HCT116 (cell line): ENCODE measurements around the gene ZNF646.

ENCODE experiments used
- FOSL1 ChIP-seq: IDR thresholded peaks from 2 replicates; pipeline ENCODE4 v1.6.1; 2012; ENCODE audit warnings: low read depth
- POLR2A ChIP-seq: IDR thresholded peaks from 2 replicates; pipeline ENCODE4 v1.7.0; 2011; ENCODE audit warnings: borderline replicate concordance; ENCODE audit not compliant: insufficient read depth, insufficient read length; ENCODE audit errors: extremely low read depth
- POLR2AphosphoS5 ChIP-seq: IDR thresholded peaks from 2 replicates; pipeline ENCODE4 v1.6.1; 2011; ENCODE audit warnings: mild to moderate bottlenecking, low read depth, low read length, moderate library complexity
- TF ChIP-seq, protein P1 (sequence below), 3 experiments: fragments of 200-600 bp in 1 of 3; sonication (generic) in 1 of 3; IDR thresholded peaks in 2 of 3; conservative IDR thresholded peaks in 1 of 3; 2 replicates each; pipeline ENCODE4 v1.5.1; 2012 to 2017; ENCODE audit warnings: low read depth in 2 of 3, low read length in 2 of 3, antibody characterized with exemption in 1 of 3, borderline replicate concordance in 1 of 3, control low read depth in 1 of 3, mild to moderate bottlenecking in 1 of 3, mixed read lengths in 1 of 3, mixed run types in 1 of 3, moderate library complexity in 1 of 3; ENCODE audit not compliant: insufficient read depth in 1 of 3
- TF ChIP-seq, protein P2 (sequence below): IDR thresholded peaks from 2 replicates; pipeline ENCODE4 v1.6.1; 2012; ENCODE audit warnings: low read depth

DNA sequence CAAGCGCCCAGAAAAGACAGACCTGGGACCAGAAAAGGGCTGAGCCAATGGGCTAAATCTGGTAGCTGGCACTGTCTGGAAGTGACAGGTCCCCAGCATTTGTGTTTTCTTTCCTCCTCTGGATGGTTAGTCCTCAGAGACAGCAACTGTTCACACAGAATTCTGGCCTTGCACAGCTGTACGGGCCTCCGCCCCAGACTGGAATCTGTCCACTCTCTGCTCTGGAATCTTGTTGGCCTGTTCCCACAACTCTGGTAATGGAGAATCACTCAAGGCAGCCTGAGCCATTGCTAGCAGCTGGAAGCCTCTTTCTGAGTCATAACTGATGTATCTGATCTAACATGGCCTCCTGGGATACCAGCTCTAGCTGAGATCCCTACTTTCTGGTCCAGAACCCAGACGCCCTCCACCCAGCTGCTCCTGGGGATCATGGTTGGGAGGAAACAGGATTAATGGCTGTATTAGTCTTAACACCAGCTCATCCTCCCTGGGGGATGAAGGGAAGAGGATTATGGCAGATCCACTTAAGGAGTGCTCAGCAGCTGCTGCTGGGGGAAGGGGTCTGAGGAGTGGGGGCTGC is 9.2 kb upstream of the ZNF646 start:
- TF ChIP-seq POLR2AphosphoS5: no peak
- TF ChIP-seq, protein P1, sequence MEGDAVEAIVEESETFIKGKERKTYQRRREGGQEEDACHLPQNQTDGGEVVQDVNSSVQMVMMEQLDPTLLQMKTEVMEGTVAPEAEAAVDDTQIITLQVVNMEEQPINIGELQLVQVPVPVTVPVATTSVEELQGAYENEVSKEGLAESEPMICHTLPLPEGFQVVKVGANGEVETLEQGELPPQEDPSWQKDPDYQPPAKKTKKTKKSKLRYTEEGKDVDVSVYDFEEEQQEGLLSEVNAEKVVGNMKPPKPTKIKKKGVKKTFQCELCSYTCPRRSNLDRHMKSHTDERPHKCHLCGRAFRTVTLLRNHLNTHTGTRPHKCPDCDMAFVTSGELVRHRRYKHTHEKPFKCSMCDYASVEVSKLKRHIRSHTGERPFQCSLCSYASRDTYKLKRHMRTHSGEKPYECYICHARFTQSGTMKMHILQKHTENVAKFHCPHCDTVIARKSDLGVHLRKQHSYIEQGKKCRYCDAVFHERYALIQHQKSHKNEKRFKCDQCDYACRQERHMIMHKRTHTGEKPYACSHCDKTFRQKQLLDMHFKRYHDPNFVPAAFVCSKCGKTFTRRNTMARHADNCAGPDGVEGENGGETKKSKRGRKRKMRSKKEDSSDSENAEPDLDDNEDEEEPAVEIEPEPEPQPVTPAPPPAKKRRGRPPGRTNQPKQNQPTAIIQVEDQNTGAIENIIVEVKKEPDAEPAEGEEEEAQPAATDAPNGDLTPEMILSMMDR (IDR thresholded peaks at IDR 0.05 in 2 of 3, conservative IDR thresholded peaks at IDR 0.05 in 1 of 3; ENCODE audit: borderline replicate concordance in 1 of 3, insufficient read depth in 1 of 3, low read depth in 2 of 3, low read length in 2 of 3): no peak
- no peak for TF ChIP-seq FOSL1
- TF ChIP-seq, protein P2, sequence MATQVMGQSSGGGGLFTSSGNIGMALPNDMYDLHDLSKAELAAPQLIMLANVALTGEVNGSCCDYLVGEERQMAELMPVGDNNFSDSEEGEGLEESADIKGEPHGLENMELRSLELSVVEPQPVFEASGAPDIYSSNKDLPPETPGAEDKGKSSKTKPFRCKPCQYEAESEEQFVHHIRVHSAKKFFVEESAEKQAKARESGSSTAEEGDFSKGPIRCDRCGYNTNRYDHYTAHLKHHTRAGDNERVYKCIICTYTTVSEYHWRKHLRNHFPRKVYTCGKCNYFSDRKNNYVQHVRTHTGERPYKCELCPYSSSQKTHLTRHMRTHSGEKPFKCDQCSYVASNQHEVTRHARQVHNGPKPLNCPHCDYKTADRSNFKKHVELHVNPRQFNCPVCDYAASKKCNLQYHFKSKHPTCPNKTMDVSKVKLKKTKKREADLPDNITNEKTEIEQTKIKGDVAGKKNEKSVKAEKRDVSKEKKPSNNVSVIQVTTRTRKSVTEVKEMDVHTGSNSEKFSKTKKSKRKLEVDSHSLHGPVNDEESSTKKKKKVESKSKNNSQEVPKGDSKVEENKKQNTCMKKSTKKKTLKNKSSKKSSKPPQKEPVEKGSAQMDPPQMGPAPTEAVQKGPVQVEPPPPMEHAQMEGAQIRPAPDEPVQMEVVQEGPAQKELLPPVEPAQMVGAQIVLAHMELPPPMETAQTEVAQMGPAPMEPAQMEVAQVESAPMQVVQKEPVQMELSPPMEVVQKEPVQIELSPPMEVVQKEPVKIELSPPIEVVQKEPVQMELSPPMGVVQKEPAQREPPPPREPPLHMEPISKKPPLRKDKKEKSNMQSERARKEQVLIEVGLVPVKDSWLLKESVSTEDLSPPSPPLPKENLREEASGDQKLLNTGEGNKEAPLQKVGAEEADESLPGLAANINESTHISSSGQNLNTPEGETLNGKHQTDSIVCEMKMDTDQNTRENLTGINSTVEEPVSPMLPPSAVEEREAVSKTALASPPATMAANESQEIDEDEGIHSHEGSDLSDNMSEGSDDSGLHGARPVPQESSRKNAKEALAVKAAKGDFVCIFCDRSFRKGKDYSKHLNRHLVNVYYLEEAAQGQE: no peak
- TF ChIP-seq POLR2A: no peak
